Fibroblast of villous mesenchyme (primary cell): ENCODE results near the gene FOXD1. TPM values are rescaled to one million over a fixed set of nuclear protein-coding genes. Genes with fewer than 3 reads are reported as not detected.
A peak's percentile ranks its signal among the peaks of the same experiment; 100 is the strongest.
"Not testable (repeated sequence)": the region's sequence is repeated elsewhere in the genome, so short reads cannot be mapped to it uniquely, and the experiment has no call there.

Experiments
- DNase-seq: peaks from one replicate; pipeline ENCODE4 v3.0.0-alpha.2; 2010; ENCODE audit warnings: low read depth
- H3K4me3 ChIP-seq: 2 replicates; pipeline ENCODE4 v1.5.1; 2011; ENCODE audit warnings: low read depth, mild to moderate bottlenecking, low read length
- CTCF ChIP-seq: IDR thresholded peaks from 2 replicates; pipeline ENCODE4 v1.5.1; 2012; ENCODE audit warnings: low read depth, mild to moderate bottlenecking, low read length; ENCODE audit not compliant: insufficient read depth
- total RNA-seq: library from RNA; depleted of rRNA; stranded (reverse); fragments of >200 nt; gene quantifications from 2 replicates; pipeline ENCODE4 v1.2.3, GENCODE V29; 2012

Gene FOXD1
- total RNA-seq, 1 donor, result 2.2 TPM

- H3K4me3 ChIP-seq, result no peak overlapping the region
- DNase-seq, result no peak
- no peak for TF ChIP-seq CTCF
Measured at GRCh38 chr5:73464016-73464745, 15.6 kb upstream of the FOXD1 start.

GRCh38 chr5:73460133-73460532 lies 11.6 kb upstream of the FOXD1 start:
- H3K4me3 ChIP-seq, result no peak overlapping the region
- DNase-seq, result no peak
- TF ChIP-seq CTCF, result no peak

- no peak for DNase-seq
- TF ChIP-seq CTCF, result no peak
- no peak overlapping the region for H3K4me3 ChIP-seq
Measured at GRCh38 chr5:73459366-73459765, 10.8 kb upstream of the FOXD1 start.

- DNase-seq, result not testable (repeated sequence)
Measured at GRCh38 chr5:73456462-73456861, 7.9 kb upstream of the FOXD1 start.

GRCh38 chr5:73454379-73455036 lies 5.9 kb upstream of the FOXD1 start:
- peak; percentile 93 for TF ChIP-seq CTCF
- H3K4me3 ChIP-seq, result no peak overlapping the region
- peak; percentile 42 for DNase-seq

More at GRCh38 chr5:73456462-73456861, 7.9 kb upstream of the FOXD1 start:
- H3K4me3 ChIP-seq, result not testable (repeated sequence)

- TF ChIP-seq CTCF, result no peak
- DNase-seq, result no peak
- no peak overlapping the region for H3K4me3 ChIP-seq
Measured at GRCh38 chr5:73452215-73452614, 3.6 kb upstream of the FOXD1 start.

- peak; percentile 77 for TF ChIP-seq CTCF
- no peak overlapping the region for H3K4me3 ChIP-seq
- peak; percentile 47 for DNase-seq
Measured at GRCh38 chr5:73451224-73452130, 2.9 kb upstream of the FOXD1 start.
